ENCODE measurements around the gene BMP7. TPM values are rescaled to one million over a fixed set of nuclear protein-coding genes. Genes with fewer than 3 reads are reported as not detected.

BMP7 gene
- not detected in 2 replicates for total RNA-seq

DNA sequence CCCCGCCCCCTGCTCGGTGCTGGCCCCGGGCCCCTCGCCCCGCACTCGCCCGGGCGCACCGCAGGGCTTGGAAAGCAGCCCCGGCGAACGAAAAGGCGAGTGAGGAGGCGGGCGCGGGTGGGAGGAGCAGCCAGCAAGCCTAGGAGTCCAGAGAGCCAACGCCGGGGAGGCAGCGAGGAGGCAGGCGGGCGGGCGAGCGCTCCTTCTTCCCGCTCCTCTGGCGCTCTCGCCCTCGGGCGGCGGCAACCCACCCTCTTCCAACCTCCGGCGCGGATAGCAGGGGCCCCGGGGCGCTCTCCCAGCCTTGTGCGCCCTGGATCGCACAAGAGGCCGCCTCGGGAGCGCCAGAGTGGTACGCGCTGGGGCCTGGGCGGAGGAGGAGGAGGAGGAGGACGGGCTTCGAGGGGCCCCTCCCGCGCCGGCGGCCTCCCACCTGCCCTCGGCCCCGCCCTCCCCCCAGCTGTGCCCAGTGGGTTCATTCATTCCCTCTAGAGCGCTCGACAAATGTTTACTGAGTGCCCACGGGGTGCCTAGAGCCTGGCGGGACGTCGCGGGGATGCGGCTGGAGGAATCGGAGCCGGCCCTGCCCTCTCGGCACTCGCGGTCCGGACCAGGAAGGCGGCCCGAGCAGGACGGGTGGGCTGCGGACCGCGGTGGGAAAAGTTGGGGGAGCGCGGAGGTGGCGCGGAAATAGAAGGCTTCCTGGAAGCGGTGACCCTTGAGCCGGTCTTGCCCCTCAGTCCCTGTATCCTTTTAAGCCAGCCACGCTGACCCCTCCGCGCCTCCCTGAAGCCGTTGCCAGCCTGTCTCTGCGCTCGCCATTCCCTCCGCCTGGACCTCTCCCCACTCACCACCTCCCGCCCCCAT lies at the start of gene BMP7:
Gene BMP7 (minus strand): TSS at position 351 of the 867 bp plus-strand sequence. CDS start 519 bp downstream, outside the sequence.
- H3K27ac Mint-ChIP-seq: no peak within 1 kb of the TSS
- peaks cover 75% of the 10 kb centered on the region for H3K27me3 Mint-ChIP-seq (ENCODE audit: low read depth)
- no peak for DNase-seq (ENCODE audit: low spot score)
- intact Hi-C loops (cut with micrococcal nuclease): no loop called here
- peaks cover 9% of the 10 kb centered on the region for H3K4me1 Mint-ChIP-seq (ENCODE audit: low read depth)
- no peak within 1 kb of the TSS for H3K4me3 Mint-ChIP-seq (ENCODE audit: low read depth)
- H3K36me3 Mint-ChIP-seq (ENCODE audit: low read depth): no peaks in the 10 kb centered on the region
- H3K9me3 Mint-ChIP-seq: no peaks in the 10 kb centered on the region

DNA sequence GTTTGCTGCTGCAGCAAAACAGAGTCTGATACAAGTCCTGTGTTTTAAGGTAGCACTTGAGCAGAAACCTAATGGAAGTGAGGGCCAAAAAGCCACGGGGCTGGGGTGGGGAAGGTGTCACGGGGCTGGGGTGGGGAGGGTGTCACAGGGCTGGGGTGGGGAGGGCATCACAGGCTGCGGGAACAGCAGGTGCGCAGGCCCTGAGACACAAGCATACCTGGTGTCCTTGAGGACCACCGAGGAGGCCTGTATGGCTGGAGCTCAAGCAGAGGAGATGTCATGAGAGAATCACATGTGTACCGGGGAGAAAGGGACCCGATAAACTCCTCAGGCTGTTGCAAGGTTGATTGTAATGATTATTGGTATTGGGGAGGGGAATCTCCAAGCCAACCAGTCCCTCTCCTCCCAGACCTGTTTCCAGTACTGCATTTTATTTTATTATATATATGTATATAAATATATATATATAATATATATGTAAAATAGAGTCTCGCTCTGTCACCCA lies 49.6 kb upstream of the BMP7 start:
- DNase-seq (ENCODE audit: low spot score): no peak
- no peaks in the 10 kb centered on the region for H3K9me3 Mint-ChIP-seq
- intact Hi-C loops (cut with micrococcal nuclease): no loop called here
- no peaks in the 10 kb centered on the region for H3K4me1 Mint-ChIP-seq (ENCODE audit: low read depth)
- H3K36me3 Mint-ChIP-seq (ENCODE audit: low read depth): no peaks in the 10 kb centered on the region
- no peak overlapping the region for H3K27ac Mint-ChIP-seq
- H3K27me3 Mint-ChIP-seq (ENCODE audit: low read depth): peaks cover 6% of the 10 kb centered on the region
- no peak overlapping the region for H3K4me3 Mint-ChIP-seq (ENCODE audit: low read depth)

DNA sequence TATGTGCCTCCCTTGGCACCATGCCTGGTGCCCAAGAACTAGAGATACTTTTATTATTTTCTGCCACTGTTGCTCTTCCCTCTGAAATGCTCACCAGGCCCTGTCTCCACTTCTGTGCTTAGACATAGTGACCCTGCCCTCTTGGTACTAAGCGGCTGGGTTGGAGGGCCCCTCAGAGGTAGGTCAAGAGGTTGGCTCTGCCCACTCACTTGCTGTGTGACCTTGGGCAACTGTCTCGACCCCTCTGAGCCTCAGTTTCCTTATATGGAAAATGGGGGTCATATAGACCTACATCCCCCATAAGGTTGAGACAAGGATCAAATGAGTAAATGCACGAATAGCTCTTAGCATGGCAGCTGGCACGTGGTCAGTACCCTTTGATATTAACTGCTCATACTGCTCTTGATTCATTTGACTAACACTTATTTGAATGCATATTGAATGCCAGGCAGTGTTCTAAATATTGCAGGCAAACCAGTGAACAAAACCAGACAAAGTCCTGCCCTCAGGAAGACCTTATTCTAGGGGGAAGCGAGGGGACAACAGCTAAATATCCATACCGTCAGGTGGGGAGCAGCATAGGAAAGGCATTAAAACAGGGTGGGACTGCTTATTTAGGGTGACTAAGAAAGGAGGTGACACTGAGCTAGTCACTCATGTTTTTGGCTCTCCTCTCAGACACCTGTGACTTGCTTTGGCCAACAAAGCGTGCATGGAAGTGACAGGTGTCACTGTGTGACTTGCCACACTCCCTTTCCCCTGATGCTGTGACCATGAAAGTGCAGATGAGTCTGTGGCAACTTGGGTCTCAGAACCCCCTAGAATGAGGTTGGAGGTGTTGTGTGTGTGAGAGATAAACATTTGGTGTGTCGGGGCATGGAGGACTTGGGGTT lies 48.9 kb upstream of the BMP7 start:
- Mint-ChIP-seq H3K27ac (no peak overlapping the region), H3K4me3 (ENCODE audit: low read depth) (no peak overlapping the region), H3K4me1 (ENCODE audit: low read depth) (no peaks in the 10 kb centered on the region), H3K9me3 (no peaks in the 10 kb centered on the region), H3K27me3 (ENCODE audit: low read depth) (peaks cover 5% of the 10 kb centered on the region), H3K36me3 (ENCODE audit: low read depth) (no peaks in the 10 kb centered on the region)
- intact Hi-C loops (cut with micrococcal nuclease): no loop called here
- DNase-seq (ENCODE audit: low spot score): no peak

DNA sequence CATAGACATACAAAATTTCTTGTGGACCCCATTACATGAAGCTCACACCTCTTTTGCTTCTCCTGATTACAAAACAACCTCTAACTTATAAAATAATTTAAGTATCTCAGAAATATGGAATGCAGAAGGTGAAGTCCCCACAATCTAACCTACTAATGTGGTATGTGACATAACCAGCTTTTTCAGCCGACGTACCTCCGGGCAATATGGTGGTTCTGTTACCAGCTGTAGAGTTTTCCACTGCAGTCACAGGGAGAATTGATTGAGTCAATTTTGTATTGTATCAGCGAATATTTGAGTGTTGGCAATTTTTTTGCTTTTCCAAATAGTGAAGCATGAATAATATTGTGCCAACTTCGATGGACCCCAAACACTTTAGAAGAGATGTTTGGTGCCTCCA lies 47.5 kb upstream of the BMP7 start:
- Mint-ChIP-seq H3K27me3 (ENCODE audit: low read depth) (no peaks in the 10 kb centered on the region), H3K36me3 (ENCODE audit: low read depth) (no peaks in the 10 kb centered on the region), H3K4me1 (ENCODE audit: low read depth) (no peaks in the 10 kb centered on the region), H3K4me3 (ENCODE audit: low read depth) (no peak overlapping the region), H3K27ac (no peak overlapping the region), H3K9me3 (no peaks in the 10 kb centered on the region)
- DNase-seq (ENCODE audit: low spot score): no peak
- intact Hi-C loops (cut with micrococcal nuclease): no loop called here

DNA sequence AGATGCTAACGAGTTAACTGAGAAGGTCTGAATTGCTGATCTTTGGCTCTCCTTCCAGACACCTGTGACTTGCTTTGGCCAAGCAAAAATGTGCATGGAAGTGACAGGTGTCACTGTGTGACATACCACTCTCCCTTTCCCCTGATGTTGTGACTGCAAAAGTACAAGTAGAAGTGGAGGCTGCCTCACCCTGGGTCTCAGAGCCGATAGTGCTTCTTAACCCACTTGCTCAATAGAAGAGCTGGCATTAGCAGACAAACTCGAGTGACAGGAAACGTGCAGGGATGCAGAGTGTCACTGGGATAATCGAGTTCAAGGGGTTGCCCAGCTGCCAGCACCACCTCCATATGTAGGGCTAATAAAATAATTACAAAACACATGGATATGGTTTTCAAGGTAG lies 46.8 kb upstream of the BMP7 start:
- Mint-ChIP-seq H3K4me3 (ENCODE audit: low read depth) (no peak overlapping the region), H3K4me1 (ENCODE audit: low read depth) (no peaks in the 10 kb centered on the region), H3K9me3 (no peaks in the 10 kb centered on the region), H3K36me3 (ENCODE audit: low read depth) (no peaks in the 10 kb centered on the region), H3K27ac (no peak overlapping the region), H3K27me3 (ENCODE audit: low read depth) (no peaks in the 10 kb centered on the region)
- intact Hi-C loops (cut with micrococcal nuclease): no loop called here
- DNase-seq (ENCODE audit: low spot score): no peak

DNA sequence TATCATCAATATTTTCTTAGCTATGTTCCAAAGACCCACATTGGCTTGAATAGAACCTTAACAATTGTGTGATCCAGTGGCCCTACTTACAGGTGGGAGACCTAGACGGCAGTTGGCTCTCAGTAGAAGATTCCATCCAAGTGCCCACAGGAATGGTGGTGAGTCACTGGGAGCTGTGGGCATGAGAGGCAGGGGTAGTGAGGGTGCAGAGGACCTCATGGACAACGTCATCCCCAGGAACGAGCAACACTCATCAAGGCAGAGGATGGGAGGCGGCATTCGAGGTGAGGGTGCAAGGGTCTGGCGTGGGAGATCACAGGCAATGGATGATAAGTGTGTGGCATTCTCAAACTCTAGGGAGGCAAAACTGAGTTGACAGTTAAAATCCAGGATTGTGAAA lies 45.7 kb upstream of the BMP7 start:
- Mint-ChIP-seq H3K27me3 (ENCODE audit: low read depth) (peaks cover 2% of the 10 kb centered on the region), H3K4me3 (ENCODE audit: low read depth) (no peak overlapping the region), H3K27ac (no peak overlapping the region), H3K4me1 (ENCODE audit: low read depth) (no peaks in the 10 kb centered on the region), H3K9me3 (no peaks in the 10 kb centered on the region), H3K36me3 (ENCODE audit: low read depth) (no peaks in the 10 kb centered on the region)
- DNase-seq (ENCODE audit: low spot score): no peak
- intact Hi-C loops (cut with micrococcal nuclease): no loop called here

DNA sequence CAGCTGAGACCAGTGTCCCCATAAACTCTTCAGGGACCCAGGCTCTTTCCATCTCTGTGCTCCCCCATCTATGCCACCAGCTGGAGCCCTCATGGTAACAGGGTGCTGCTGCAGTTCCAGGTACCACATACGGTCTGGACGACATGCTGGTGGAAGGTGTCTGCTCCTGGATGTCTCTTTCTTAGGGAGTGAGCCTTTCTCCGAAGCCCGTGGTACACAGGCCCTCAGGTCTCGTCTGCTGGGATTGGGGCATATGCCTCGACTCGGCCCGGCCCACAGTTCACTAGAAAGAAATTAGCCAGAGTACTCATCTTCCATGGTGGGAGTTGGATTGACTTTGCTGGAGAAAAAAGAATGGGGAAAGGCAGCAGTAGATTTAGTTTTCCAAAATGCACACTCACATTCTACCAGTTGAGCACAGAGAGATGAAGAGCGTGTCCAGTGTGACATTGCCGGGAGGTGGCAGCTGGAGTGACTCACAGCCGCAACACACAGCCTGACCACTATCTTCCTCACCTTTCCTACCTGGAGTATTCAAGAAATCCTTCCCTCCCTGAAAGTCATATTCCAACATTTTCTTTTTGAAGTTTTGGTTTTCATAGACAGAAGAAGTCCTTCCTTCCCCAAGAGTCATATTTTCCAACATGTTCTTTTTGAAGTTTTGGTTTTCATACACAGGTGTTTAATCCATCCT lies 44.5 kb upstream of the BMP7 start:
- H3K36me3 Mint-ChIP-seq (ENCODE audit: low read depth): no peaks in the 10 kb centered on the region
- no peaks in the 10 kb centered on the region for H3K9me3 Mint-ChIP-seq
- peaks cover 3% of the 10 kb centered on the region for H3K27me3 Mint-ChIP-seq (ENCODE audit: low read depth)
- H3K4me1 Mint-ChIP-seq (ENCODE audit: low read depth): no peaks in the 10 kb centered on the region
- DNase-seq (ENCODE audit: low spot score): no peak
- no peak overlapping the region for H3K4me3 Mint-ChIP-seq (ENCODE audit: low read depth)
- no peak overlapping the region for H3K27ac Mint-ChIP-seq
- intact Hi-C loops (cut with micrococcal nuclease): no loop called here

DNA sequence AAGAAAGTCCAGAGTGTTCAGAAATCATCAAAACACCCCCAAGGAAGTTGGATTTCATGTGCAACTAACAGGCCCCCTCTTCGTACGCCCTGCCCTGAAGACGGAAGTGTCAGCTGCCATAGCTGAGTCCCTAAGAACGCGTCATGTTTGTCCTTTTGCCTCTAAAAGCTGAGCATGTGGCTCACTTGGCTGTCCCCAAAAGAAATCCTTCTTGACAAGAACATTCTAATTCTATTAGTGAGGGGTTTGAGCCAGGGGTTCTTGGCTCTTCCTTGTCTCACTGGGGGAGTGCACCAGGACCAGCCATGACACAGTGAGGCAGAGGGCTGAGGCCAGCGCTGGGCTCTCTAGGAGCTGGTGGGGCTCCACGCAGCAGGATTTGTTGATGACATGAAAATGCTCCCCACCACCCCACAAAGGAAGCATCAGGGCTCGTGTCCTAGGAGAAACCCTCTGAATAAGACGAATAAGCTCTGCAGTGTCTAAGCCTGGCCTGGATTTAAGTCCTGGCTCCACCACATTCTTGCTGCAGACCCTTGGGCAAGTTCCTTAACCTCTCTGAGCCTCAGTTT lies 43.2 kb upstream of the BMP7 start:
- H3K36me3 Mint-ChIP-seq (ENCODE audit: low read depth): no peaks in the 10 kb centered on the region
- no peaks in the 10 kb centered on the region for H3K9me3 Mint-ChIP-seq
- H3K27ac Mint-ChIP-seq: no peak overlapping the region
- no peak overlapping the region for H3K4me3 Mint-ChIP-seq (ENCODE audit: low read depth)
- no peaks in the 10 kb centered on the region for H3K4me1 Mint-ChIP-seq (ENCODE audit: low read depth)
- no peak for DNase-seq (ENCODE audit: low spot score)
- peaks cover 4% of the 10 kb centered on the region for H3K27me3 Mint-ChIP-seq (ENCODE audit: low read depth)
- intact Hi-C loops (cut with micrococcal nuclease): no loop called here

DNA sequence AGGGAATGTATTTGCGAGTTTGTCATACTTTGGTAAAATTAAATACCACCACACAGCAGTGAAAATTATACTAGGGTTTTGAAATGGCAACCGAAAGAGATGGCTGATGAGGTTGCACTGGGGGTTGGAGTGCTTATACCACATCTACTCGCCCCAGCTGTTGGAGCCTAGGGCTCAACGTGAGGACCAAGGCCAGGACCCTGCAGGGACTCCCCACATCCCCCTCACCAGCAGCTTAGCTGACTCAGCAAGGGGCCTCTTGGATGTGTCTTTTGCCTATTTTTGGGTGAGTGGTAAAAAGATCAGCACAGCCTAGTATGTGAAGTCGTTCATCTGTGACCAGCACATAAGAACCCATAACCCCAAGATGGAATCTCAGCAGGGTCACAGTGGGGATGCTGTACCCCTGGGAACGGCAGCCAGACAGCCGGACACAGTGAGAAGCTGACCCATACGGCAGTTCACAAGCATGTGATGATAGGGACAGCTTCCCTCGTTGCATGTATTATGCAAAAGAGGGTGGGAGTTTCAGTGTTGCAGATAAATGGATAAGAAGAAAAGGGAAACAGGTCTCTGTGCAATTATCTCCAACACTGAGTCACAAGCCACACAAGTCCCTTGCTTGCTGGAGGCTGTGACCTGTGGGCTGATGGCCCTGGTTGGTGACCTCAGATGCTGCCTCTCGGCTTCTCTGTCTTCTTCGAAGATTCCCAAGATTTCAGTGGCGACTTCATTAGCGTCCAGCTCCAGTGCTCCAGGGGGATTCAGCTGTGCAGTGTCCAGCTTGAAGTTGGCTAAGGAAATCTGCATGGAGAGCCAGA lies 42.2 kb upstream of the BMP7 start:
- Mint-ChIP-seq H3K27ac (no peak overlapping the region), H3K27me3 (ENCODE audit: low read depth) (peaks cover 4% of the 10 kb centered on the region), H3K4me3 (ENCODE audit: low read depth) (no peak overlapping the region), H3K9me3 (no peaks in the 10 kb centered on the region), H3K36me3 (ENCODE audit: low read depth) (no peaks in the 10 kb centered on the region), H3K4me1 (ENCODE audit: low read depth) (no peaks in the 10 kb centered on the region)
- intact Hi-C loops (cut with micrococcal nuclease): no loop called here
- DNase-seq (ENCODE audit: low spot score): no peak

DNA sequence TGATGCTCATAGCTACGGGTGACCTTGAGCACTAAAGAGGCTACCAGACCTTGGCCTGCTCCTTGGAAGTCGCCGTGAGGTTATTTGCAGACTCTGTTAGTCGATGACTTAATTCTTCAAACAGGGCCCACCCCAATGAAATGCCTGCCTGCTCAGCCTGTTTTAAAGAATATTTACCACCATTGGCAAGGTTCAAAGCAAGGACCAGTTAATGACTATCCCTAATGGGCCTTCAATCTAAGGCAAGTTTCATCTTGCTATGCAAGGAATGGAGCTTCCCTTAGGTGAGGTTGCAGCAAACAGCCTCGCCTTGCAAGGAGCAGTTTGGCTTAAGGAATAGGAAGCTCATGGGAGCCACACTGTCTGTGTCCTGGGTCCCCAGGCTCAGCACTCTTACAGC lies 40.3 kb upstream of the BMP7 start:
- DNase-seq (ENCODE audit: low spot score): no peak
- intact Hi-C loops (cut with micrococcal nuclease): no loop called here
- H3K36me3 Mint-ChIP-seq (ENCODE audit: low read depth): no peaks in the 10 kb centered on the region
- H3K27ac Mint-ChIP-seq: no peak overlapping the region
- no peak overlapping the region for H3K4me3 Mint-ChIP-seq (ENCODE audit: low read depth)
- no peaks in the 10 kb centered on the region for H3K9me3 Mint-ChIP-seq
- H3K27me3 Mint-ChIP-seq (ENCODE audit: low read depth): peaks cover 4% of the 10 kb centered on the region
- H3K4me1 Mint-ChIP-seq (ENCODE audit: low read depth): no peaks in the 10 kb centered on the region

DNA sequence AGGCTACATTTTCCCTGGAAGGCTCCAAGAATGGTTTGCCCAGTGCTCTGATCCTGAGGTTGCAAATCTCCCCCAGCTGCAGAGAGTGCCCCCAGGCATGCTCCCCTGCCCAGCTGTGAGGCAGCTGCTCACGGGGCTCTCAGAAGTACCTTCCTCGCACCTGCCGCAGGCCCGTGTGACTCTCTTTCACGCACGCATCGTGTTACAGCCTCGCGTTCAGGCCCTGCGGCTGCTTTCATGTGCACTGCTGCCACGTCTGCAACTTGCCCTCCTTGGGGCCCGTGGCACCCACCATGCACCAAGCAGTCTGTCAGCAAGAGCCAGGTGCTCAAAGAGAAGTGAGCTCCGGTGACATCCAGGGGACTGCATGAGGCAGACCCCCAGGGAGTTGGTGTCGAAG lies 34.6 kb upstream of the BMP7 start:
- Mint-ChIP-seq H3K36me3 (ENCODE audit: low read depth) (no peaks in the 10 kb centered on the region), H3K4me1 (ENCODE audit: low read depth) (no peaks in the 10 kb centered on the region), H3K27me3 (ENCODE audit: low read depth) (peaks cover 1% of the 10 kb centered on the region), H3K9me3 (no peaks in the 10 kb centered on the region), H3K27ac (no peak overlapping the region), H3K4me3 (ENCODE audit: low read depth) (no peak overlapping the region)
- intact Hi-C loops (cut with micrococcal nuclease): no loop called here
- DNase-seq (ENCODE audit: low spot score): no peak

DNA sequence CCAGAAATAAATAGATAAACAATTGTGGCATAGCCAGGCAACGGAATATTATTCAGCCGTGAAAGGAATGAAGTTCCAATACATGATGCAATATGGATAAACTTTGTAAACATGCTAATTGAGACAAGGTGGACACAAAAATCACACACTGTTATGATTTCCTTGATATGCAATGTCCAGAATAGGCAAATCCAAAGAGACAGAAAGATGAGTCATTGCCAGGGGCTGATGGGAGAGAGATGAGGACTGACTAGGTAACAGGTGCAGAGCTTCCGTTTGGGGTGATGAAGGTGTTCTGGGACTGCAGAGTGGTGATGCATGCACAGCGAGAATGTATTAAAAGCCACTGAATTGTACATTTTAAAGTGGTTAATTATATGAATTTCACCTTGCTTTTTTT lies 32.0 kb upstream of the BMP7 start:
- H3K36me3 Mint-ChIP-seq (ENCODE audit: low read depth): no peaks in the 10 kb centered on the region
- H3K4me1 Mint-ChIP-seq (ENCODE audit: low read depth): no peaks in the 10 kb centered on the region
- no peak for DNase-seq (ENCODE audit: low spot score)
- no peak overlapping the region for H3K4me3 Mint-ChIP-seq (ENCODE audit: low read depth)
- peaks cover 1% of the 10 kb centered on the region for H3K27me3 Mint-ChIP-seq (ENCODE audit: low read depth)
- H3K27ac Mint-ChIP-seq: no peak overlapping the region
- no peaks in the 10 kb centered on the region for H3K9me3 Mint-ChIP-seq
- intact Hi-C loops (cut with micrococcal nuclease): no loop called here

Data from activated T-helper 2 cell treated with anti-CD3 and anti-CD28 coated beads, Interferon-gamma antibody, Interleukin-2, Interleukin-4, amounts not matched to agents 10 μg/mL and 5 μg/mL and 100 μg/mL, durations not matched to agents 14 hours and 24 hours and 36 hours (primary cell).